IMR-90 (cell line): ENCODE results near the gene PIKFYVE. TPM values are rescaled to one million over a fixed set of nuclear protein-coding genes. Genes with fewer than 3 reads are reported as not detected.
A peak's percentile ranks its signal among the peaks of the same experiment; 100 is the strongest.

ENCODE experiments used
- ATAC-seq: fragments of 200-7000 bp; cut with Tn5 transposase; 2 replicates; pipeline ENCODE4 v1.9.1; 2020; ENCODE audit warnings: low read depth, mild to moderate bottlenecking, moderate library complexity
- BruUV-seq: library from RNA; stranded (reverse); fragments of 400-500 nt; replicated peaks from 2 replicates; lab custom pipeline; 2021; lab: Mats Ljungman, UMichigan
- CTCF ChIA-PET: fragments of 300-600 bp; formaldehyde crosslinking; extraction: SDS; loops from one replicate; lab custom pipeline; 2021; ENCODE audit warnings: antibody characterized with exemption; lab: Yijun Ruan, JAX
- POLR2A ChIA-PET: fragments of 300-600 bp; sonication (Branson Sonifier 250); formaldehyde crosslinking; loops from one replicate; lab custom pipeline; 2022; ENCODE audit warnings: antibody characterized with exemption; ENCODE audit not compliant: unreplicated experiment; lab: Charles Lee
- DNase-seq: peaks from one replicate; pipeline ENCODE4 v3.0.0; 2013
- H2AFZ ChIP-seq: replicated peaks from 2 replicates; pipeline ENCODE3; 2013; ENCODE audit warnings: low read length, mild to moderate bottlenecking; ENCODE audit not compliant: poor library complexity
- H2AK5ac ChIP-seq: 2 replicates; pipeline ENCODE4 v1.6.1; 2013; ENCODE audit warnings: low read depth, low read length, inconsistent platforms
- H2AK9ac ChIP-seq: replicated peaks from 2 replicates; pipeline ENCODE3; 2013; ENCODE audit warnings: mild to moderate bottlenecking, low read depth, low read length, moderate library complexity; ENCODE audit not compliant: poor library complexity
- H2BK120ac ChIP-seq: 2 replicates; pipeline ENCODE4 v1.6.1; 2013; ENCODE audit warnings: low read depth, low read length, inconsistent platforms
- H2BK15ac ChIP-seq: 3 replicates; pipeline ENCODE4 v1.6.1; 2013; ENCODE audit warnings: low read depth, low read length, inconsistent platforms
- H2BK20ac ChIP-seq: 2 replicates; pipeline ENCODE4 v1.6.1; 2013; ENCODE audit warnings: low read depth, mild to moderate bottlenecking, inconsistent platforms, low read length, moderate library complexity
- H2BK5ac ChIP-seq: 2 replicates; pipeline ENCODE4 v1.6.1; 2013; ENCODE audit warnings: mild to moderate bottlenecking, low read depth, low read length, inconsistent platforms; ENCODE audit not compliant: poor library complexity, severe bottlenecking
- H3K14ac ChIP-seq: replicated peaks from 2 replicates; pipeline ENCODE4 v1.6.1; 2013; ENCODE audit warnings: low read depth, low read length, inconsistent platforms
- H3K18ac ChIP-seq: 2 replicates; pipeline ENCODE4 v1.6.1; 2013; ENCODE audit warnings: low read depth, low read length, control low read depth
- H3K23ac ChIP-seq: 2 replicates; pipeline ENCODE4 v1.6.1; 2013; ENCODE audit warnings: low read depth, low read length, inconsistent platforms
- H3K27ac ChIP-seq: 2 replicates; pipeline ENCODE4 v1.5.1; 2013; ENCODE audit warnings: mild to moderate bottlenecking, control low read depth, low read length; ENCODE audit not compliant: insufficient read depth
- H3K27me3 ChIP-seq: 2 replicates; pipeline ENCODE4 v1.6.1; 2013; ENCODE audit warnings: low read length; ENCODE audit not compliant: control insufficient read depth, insufficient read depth
- H3K36me3 ChIP-seq: 2 replicates; pipeline ENCODE4 v1.6.1; 2013; ENCODE audit warnings: low read length, mixed read lengths; ENCODE audit not compliant: control insufficient read depth, insufficient read depth
- H3K4ac ChIP-seq: 2 replicates; pipeline ENCODE4 v1.6.1; 2013; ENCODE audit warnings: low read depth, low read length, inconsistent platforms
- H3K4me1 ChIP-seq: 2 replicates; pipeline ENCODE4 v1.6.1; 2013; ENCODE audit warnings: low read length, mixed read lengths; ENCODE audit not compliant: control insufficient read depth, insufficient read depth
- H3K4me2 ChIP-seq: 2 replicates; pipeline ENCODE4 v1.6.1; 2013; ENCODE audit warnings: low read depth, mild to moderate bottlenecking, control low read depth, low read length, moderate library complexity
- H3K4me3 ChIP-seq: 2 replicates; pipeline ENCODE4 v1.5.1; 2013; ENCODE audit warnings: low read depth, mild to moderate bottlenecking, control low read depth, low read length, moderate library complexity; ENCODE audit not compliant: insufficient read depth
- H3K56ac ChIP-seq: 2 replicates; pipeline ENCODE4 v1.6.1; 2013; ENCODE audit warnings: low read length, inconsistent platforms; ENCODE audit not compliant: insufficient read depth; ENCODE audit errors: extremely low read depth
- H3K79me1 ChIP-seq, 2 experiments: 2 replicates each; pipeline ENCODE4 v1.6.1; 2013; ENCODE audit warnings: low read length in 2 of 2, inconsistent platforms in 1 of 2, low read depth in 1 of 2
- H3K9ac ChIP-seq: 2 replicates; pipeline ENCODE4 v1.6.1; 2013; ENCODE audit warnings: low read depth, low read length, control low read depth
- H3K9me1 ChIP-seq: 2 replicates; pipeline ENCODE4 v1.6.1; 2013; ENCODE audit warnings: low read length, inconsistent platforms; ENCODE audit not compliant: insufficient read depth
- H3K9me3 ChIP-seq: 2 replicates; pipeline ENCODE4 v1.6.1; 2013; ENCODE audit warnings: low read length; ENCODE audit not compliant: control insufficient read depth, insufficient read depth
- H4K20me1 ChIP-seq: 2 replicates; pipeline ENCODE4 v1.6.1; 2013; ENCODE audit warnings: low read length, inconsistent platforms; ENCODE audit not compliant: insufficient read depth
- H4K5ac ChIP-seq: 2 replicates; pipeline ENCODE4 v1.6.1; 2013; ENCODE audit warnings: mild to moderate bottlenecking, low read depth, low read length, control low read depth
- H4K8ac ChIP-seq, 2 experiments: 2 replicates each; pipeline ENCODE4 v1.6.1; 2013; ENCODE audit warnings: low read depth in 2 of 2, low read length in 2 of 2, control low read depth in 1 of 2, inconsistent platforms in 1 of 2
- H4K91ac ChIP-seq: 2 replicates; pipeline ENCODE4 v1.6.1; 2013; ENCODE audit warnings: low read depth, low read length, inconsistent platforms; ENCODE audit not compliant: insufficient read depth
- CEBPB ChIP-seq: IDR thresholded peaks from 2 replicates; pipeline ENCODE4 v1.6.1; 2012; ENCODE audit warnings: low read depth, low read length, improper control_type of control experiment
- CHD1 ChIP-seq: IDR thresholded peaks from 2 replicates; pipeline ENCODE4 v1.6.1; 2012; ENCODE audit warnings: low read depth, low read length, improper control_type of control experiment
- MAFK ChIP-seq: IDR thresholded peaks from 2 replicates; pipeline ENCODE4 v1.6.1; 2012; ENCODE audit warnings: low read depth, low read length, improper control_type of control experiment
- MXI1 ChIP-seq: IDR thresholded peaks from 2 replicates; pipeline ENCODE4 v1.6.1; 2012; ENCODE audit warnings: low read depth, mild to moderate bottlenecking, low read length, moderate library complexity, borderline replicate concordance
- POLR2A ChIP-seq: IDR thresholded peaks from 2 replicates; pipeline ENCODE4 v1.6.1; 2012; ENCODE audit warnings: mild to moderate bottlenecking, low read depth, low read length
- RAD21 ChIP-seq: IDR thresholded peaks from 2 replicates; pipeline ENCODE4 v1.6.1; 2012; ENCODE audit warnings: low read length, improper control_type of control experiment
- RCOR1 ChIP-seq: IDR thresholded peaks from 2 replicates; pipeline ENCODE4 v1.6.1; 2012; ENCODE audit warnings: mild to moderate bottlenecking, low read length, improper control_type of control experiment; ENCODE audit not compliant: insufficient replicate concordance
- RFX5 ChIP-seq: IDR thresholded peaks from 2 replicates; pipeline ENCODE4 v1.8.0; 2012; ENCODE audit warnings: low read depth, mild to moderate bottlenecking, low read length, moderate library complexity
- SMC3 ChIP-seq: fragments of 150-350 bp; IDR thresholded peaks from 2 replicates; pipeline ENCODE4 v1.6.1; 2016; ENCODE audit warnings: low read depth, mild to moderate bottlenecking, antibody characterized with exemption, low read length, moderate library complexity
- WGBS, 2 experiments: methylation state at CpG; one replicate each; pipeline versions ENCODE4 v1.1.5 to v1.1.7; 2013; ENCODE audit warnings: missing lambda C conversion rate in 2 of 2; ENCODE audit not compliant: insufficient read length in 1 of 2; ENCODE audit errors: extremely low coverage in 2 of 2; 5-methylcytosine and 5-hydroxymethylcytosine counted together
- dilution Hi-C: fragments of 300-500 bp; cut with HindIII; formaldehyde crosslinking; loops from one replicate; pipeline ENCODE4 v1.14.3; 2018; ENCODE audit warnings: low sequenced_read_pairs; ENCODE audit not compliant: unreplicated experiment
- in situ Hi-C: fragments of 300-500 bp; cut with MboI; formaldehyde crosslinking; loops from 3 replicates; pipeline ENCODE4 v1.14.3; 2019; ENCODE audit warnings: low sequenced_read_pairs, inconsistent platforms, mixed read lengths
- intact Hi-C: fragments of 100-400 bp; cut with micrococcal nuclease; formaldehyde crosslinking; loops from 2 replicates; pipeline ENCODE4 v1.10.0; 2022
- polyA plus RNA-seq, 3 experiments: library from polyadenylated mRNA; depleted of rRNA; stranded (reverse); fragments of >200 nt; gene quantifications; 2 replicates each; pipeline ENCODE4 v1.2.3, GENCODE V29; 2012; ENCODE audit warnings: low replicate concordance in 1 of 3
- total RNA-seq: library from RNA; depleted of rRNA; stranded (reverse); fragments of >200 nt; gene quantifications from 2 replicates; pipeline ENCODE4 v1.2.3, GENCODE V29; 2012
- TF ChIP-seq, protein P1 (sequence below): fragments of 150-350 bp; IDR thresholded peaks from 2 replicates; pipeline ENCODE4 v1.6.1; 2016; ENCODE audit warnings: low read depth, mild to moderate bottlenecking, low read length, moderate library complexity, borderline replicate concordance
- TF ChIP-seq, protein P2 (sequence below): fragments of 150-350 bp; IDR thresholded peaks from 2 replicates; pipeline ENCODE4 v1.6.1; 2017; ENCODE audit warnings: mild to moderate bottlenecking, antibody characterized with exemption, low read length, low read depth

Gene PIKFYVE
- total and polyA plus RNA-seq, 2 of the 4 experiments (the other 2 are of a cell fraction), result 9.3 to 34.6 TPM

DNA sequence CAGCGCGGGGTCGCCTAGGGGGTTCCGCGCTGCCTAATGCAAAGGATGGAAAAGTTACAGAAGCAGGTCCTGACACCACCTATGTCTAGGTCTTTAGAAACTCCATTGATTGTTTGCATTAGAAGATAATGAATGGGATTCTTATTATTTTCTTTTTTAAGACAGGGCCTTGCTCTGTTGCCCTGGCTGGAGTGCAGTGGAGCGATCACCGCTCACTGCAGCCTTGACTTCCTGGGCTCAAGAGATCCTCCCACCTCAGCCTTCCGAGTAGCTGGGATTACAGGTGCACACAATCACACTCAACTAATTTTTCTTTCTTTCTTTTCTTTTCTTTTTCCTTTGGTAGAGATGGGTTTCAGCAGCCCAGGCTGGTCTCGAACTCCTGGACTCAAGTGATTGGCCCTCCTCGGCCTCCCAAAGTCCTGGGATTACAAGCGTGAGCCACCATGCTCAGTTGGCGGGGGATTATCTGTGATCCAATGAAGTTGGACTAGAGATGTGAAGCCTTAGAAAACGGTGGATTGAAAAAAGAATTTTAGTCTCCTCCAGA lies 10.4 kb upstream of the PIKFYVE start:
- intact Hi-C loops (loop anchor here (1.0 to 2.0 kb wide), 4 partner anchors 11 to 509 kb away; partner anchors contain the start of gene PIKFYVE), in situ Hi-C loops (loop anchor here (25.0 kb wide), 1 partner anchor 518 kb away; no protein-coding TSS in a partner anchor), dilution Hi-C loops (no loop called here)
- Histone ChIP-seq H3K14ac (no peak overlapping the region), H3K9ac (peak overlapping the region; percentile 56), H3K4me1 (peaks cover 4% of the 10 kb centered on the region; the same call in 1 of the 2 replicates), H2BK120ac (no peak overlapping the region), H3K4me2 (peak overlapping the region; percentile 84), H3K23ac (no peak overlapping the region; the same call in 1 of the 2 replicates), H2AFZ (peak overlapping the region; percentile 96), H3K9me1 (peaks cover 5% of the 10 kb centered on the region; the same call in 1 of the 2 replicates), H3K79me1 (peaks cover 4 to 17% of the 10 kb centered on the region in 2 experiments; a peak in 3 of 4 replicates), H2AK9ac (peak overlapping the region; percentile 80), H4K5ac (no peak overlapping the region), H4K8ac (peak overlapping the region; percentile 41 to 83), H3K18ac (no peak overlapping the region), H3K4ac (0 out of 2 replicates have a peak overlapping the region, but pooled peaks have one; percentile 30), H2AK5ac (no peak overlapping the region), H3K9me3 (no peaks in the 10 kb centered on the region), H2BK20ac (no peak overlapping the region), H2BK5ac (peak overlapping the region; percentile 59), H3K56ac (no peak overlapping the region), H3K27me3 (no peaks in the 10 kb centered on the region), H3K27ac (peak overlapping the region; percentile 73), H3K4me3 (peak overlapping the region; percentile 75), H3K36me3 (peaks cover 5% of the 10 kb centered on the region; the same call in 1 of the 2 replicates), H4K20me1 (no peaks in the 10 kb centered on the region), H2BK15ac (no peak overlapping the region), H4K91ac (no peak overlapping the region)
- POLR2A ChIA-PET, result no interaction called here
- TF ChIP-seq RAD21, result no peak
- TF ChIP-seq CEBPB, result no peak
- no peak for TF ChIP-seq CHD1
- TF ChIP-seq, protein P1, sequence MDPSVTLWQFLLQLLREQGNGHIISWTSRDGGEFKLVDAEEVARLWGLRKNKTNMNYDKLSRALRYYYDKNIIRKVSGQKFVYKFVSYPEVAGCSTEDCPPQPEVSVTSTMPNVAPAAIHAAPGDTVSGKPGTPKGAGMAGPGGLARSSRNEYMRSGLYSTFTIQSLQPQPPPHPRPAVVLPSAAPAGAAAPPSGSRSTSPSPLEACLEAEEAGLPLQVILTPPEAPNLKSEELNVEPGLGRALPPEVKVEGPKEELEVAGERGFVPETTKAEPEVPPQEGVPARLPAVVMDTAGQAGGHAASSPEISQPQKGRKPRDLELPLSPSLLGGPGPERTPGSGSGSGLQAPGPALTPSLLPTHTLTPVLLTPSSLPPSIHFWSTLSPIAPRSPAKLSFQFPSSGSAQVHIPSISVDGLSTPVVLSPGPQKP, result no peak
- TF ChIP-seq MXI1, result no peak
- TF ChIP-seq RCOR1, result no peak
- no peak for TF ChIP-seq POLR2A
- no peak for TF ChIP-seq RFX5
- TF ChIP-seq, protein P2, sequence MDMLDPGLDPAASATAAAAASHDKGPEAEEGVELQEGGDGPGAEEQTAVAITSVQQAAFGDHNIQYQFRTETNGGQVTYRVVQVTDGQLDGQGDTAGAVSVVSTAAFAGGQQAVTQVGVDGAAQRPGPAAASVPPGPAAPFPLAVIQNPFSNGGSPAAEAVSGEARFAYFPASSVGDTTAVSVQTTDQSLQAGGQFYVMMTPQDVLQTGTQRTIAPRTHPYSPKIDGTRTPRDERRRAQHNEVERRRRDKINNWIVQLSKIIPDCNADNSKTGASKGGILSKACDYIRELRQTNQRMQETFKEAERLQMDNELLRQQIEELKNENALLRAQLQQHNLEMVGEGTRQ, result no peak
- no peak for TF ChIP-seq MAFK
- TF ChIP-seq SMC3, result no peak
- DNase-seq (no peak), ATAC-seq (no peak; the same call in 1 of the 2 replicates)
- no TSS peak for BruUV-seq
- WGBS, 2 experiments, result no CpG with 5 or more reads among the region's 13 CpGs
- CTCF ChIA-PET, result interaction anchor here (1.5 kb wide), 1 partner anchor 21 kb away, joined by 4 read pairs; no protein-coding TSS in a partner anchor
